B cell (primary cell): ENCODE data around the gene IL1F10. TPM values are rescaled to one million over a fixed set of nuclear protein-coding genes. Genes with fewer than 3 reads are reported as not detected.

ENCODE experiments used
- ATAC-seq: fragments of 200-7000 bp; cut with Tn5 transposase; one replicate; pipeline ENCODE4 v1.10.0; 2021; ENCODE audit warnings: low read depth, mild to moderate bottlenecking, moderate number of reproducible peaks, moderate library complexity
- CTCF ChIA-PET: fragments of 350-600 bp; sonication (Branson Sonifier 250); formaldehyde crosslinking; loops from one replicate; lab custom pipeline; 2021; ENCODE audit warnings: antibody characterized with exemption, inconsistent platforms; lab: Charles Lee
- POLR2A ChIA-PET: fragments of 350-600 bp; sonication (Branson Sonifier 250); formaldehyde crosslinking; loops from one replicate; lab custom pipeline; 2021; ENCODE audit warnings: antibody characterized with exemption; lab: Charles Lee
- DNase-seq: peaks from one replicate; pipeline ENCODE4 v3.0.0; 2013
- H2AFZ ChIP-seq: 2 replicates; pipeline ENCODE4 v1.6.1; 2012; ENCODE audit warnings: mild to moderate bottlenecking, low read depth, low read length; ENCODE audit not compliant: insufficient read depth, poor library complexity, severe bottlenecking
- H3K27ac ChIP-seq, 2 donors: 1 replicate in 1 of 2; 2 replicates in 1 of 2; pipeline ENCODE4 v1.5.1; 2012 to 2013; ENCODE audit warnings: low read length in 2 of 2, mild to moderate bottlenecking in 2 of 2, moderate library complexity in 1 of 2
- H3K27me3 ChIP-seq, 4 experiments: fragments of 200-600 bp in 1 of 4; sonication (generic) in 1 of 4; replicated peaks in 1 of 4; 1 replicate in 2 of 4; 2 replicates in 2 of 4; pipeline versions ENCODE4 v1.6.1 to v1.7.0; 2013 to 2016; ENCODE audit warnings: low read length in 3 of 4, mild to moderate bottlenecking in 2 of 4, mixed read lengths in 1 of 4, moderate library complexity in 1 of 4; ENCODE audit not compliant: insufficient read depth in 4 of 4, control insufficient read depth in 3 of 4; ENCODE audit errors: control extremely low read depth in 1 of 4
- H3K36me3 ChIP-seq, 2 experiments: replicated peaks in 1 of 2; 1 replicate in 1 of 2; 2 replicates in 1 of 2; pipeline versions ENCODE4 v1.6.1 to v1.7.1; 2013; ENCODE audit warnings: low read length in 1 of 2; ENCODE audit not compliant: insufficient read depth in 2 of 2, control insufficient read depth in 1 of 2; ENCODE audit errors: control extremely low read depth in 1 of 2, extremely low read depth in 1 of 2
- H3K4me1 ChIP-seq, 2 donors: fragments of 200-600 bp in 1 of 2; sonication (generic) in 1 of 2; 1 replicate in 1 of 2; 2 replicates in 1 of 2; pipeline versions ENCODE4 v1.5.1 to v1.6.1; 2013 to 2017; ENCODE audit warnings: low read length in 2 of 2; ENCODE audit not compliant: control insufficient read depth in 2 of 2, insufficient read depth in 2 of 2
- H3K4me2 ChIP-seq: replicated peaks from 2 replicates; pipeline ENCODE3; 2012; ENCODE audit warnings: mild to moderate bottlenecking, low read depth, low read length; ENCODE audit not compliant: poor library complexity, severe bottlenecking
- H3K4me3 ChIP-seq, 5 experiments: fragments of 200-600 bp in 1 of 5; sonication (generic) in 1 of 5; 1 replicate in 3 of 5; 2 replicates in 2 of 5; pipeline versions ENCODE4 v1.5.1 to v1.7.0; 2011 to 2016; ENCODE audit warnings: low read length in 4 of 5, mild to moderate bottlenecking in 4 of 5, low read depth in 2 of 5, control low read depth in 1 of 5, moderate library complexity in 1 of 5; ENCODE audit not compliant: insufficient read depth in 1 of 5; ENCODE audit errors: control extremely low read depth in 1 of 5, extremely low read depth in 1 of 5
- H3K79me2 ChIP-seq: fragments of 200-600 bp; sonication (generic); one replicate; pipeline ENCODE4 v1.6.0; 2016; ENCODE audit warnings: low read length; ENCODE audit not compliant: control insufficient read depth, insufficient read depth
- H3K9ac ChIP-seq: fragments of 200-600 bp; sonication (generic); 2 replicates; pipeline ENCODE4 v1.6.1; 2017; ENCODE audit warnings: mild to moderate bottlenecking, low read length, moderate library complexity
- H3K9me3 ChIP-seq, 3 donors: one replicate each; pipeline versions ENCODE4 v1.6.1 to v1.7.1; 2013; ENCODE audit warnings: low read length in 2 of 3; ENCODE audit not compliant: control insufficient read depth in 2 of 3, insufficient read depth in 1 of 3; ENCODE audit errors: control extremely low read depth in 1 of 3
- H4K20me1 ChIP-seq: 2 replicates; pipeline ENCODE4 v1.6.0; 2012; ENCODE audit warnings: mild to moderate bottlenecking, low read length; ENCODE audit not compliant: insufficient read depth, control insufficient read depth, poor library complexity, severe bottlenecking
- H3K27ac Mint-ChIP-seq: one replicate; pipeline ENCODE4 v1.8.0; 2021; ENCODE audit warnings: mixed read lengths
- H3K27me3 Mint-ChIP-seq: one replicate; pipeline ENCODE4 v1.8.0; 2021; ENCODE audit warnings: mixed read lengths
- H3K4me1 Mint-ChIP-seq: one replicate; pipeline ENCODE4 v1.8.0; 2021; ENCODE audit warnings: mixed read lengths
- H3K4me3 Mint-ChIP-seq: one replicate; pipeline ENCODE4 v1.8.0; 2021; ENCODE audit warnings: mixed read lengths
- H3K9me3 Mint-ChIP-seq: one replicate; pipeline ENCODE4 v1.8.0; 2022; ENCODE audit warnings: mixed read lengths; ENCODE audit not compliant: insufficient read depth
- CTCF ChIP-seq: fragments of 200-600 bp; IDR thresholded peaks from one replicate; pipeline ENCODE4 v1.8.0; 2022; ENCODE audit warnings: antibody characterized with exemption, mild to moderate bottlenecking
- EZH2 ChIP-seq: IDR thresholded peaks from 2 replicates; pipeline ENCODE4 v1.6.1; 2012; ENCODE audit warnings: borderline replicate concordance, low read depth, mild to moderate bottlenecking, moderate library complexity, low read length; ENCODE audit not compliant: insufficient read depth, poor library complexity, severe bottlenecking
- WGBS: methylation state at CpG from one replicate; pipeline ENCODE4 v1.1.5; 2013; ENCODE audit warnings: missing lambda C conversion rate; ENCODE audit not compliant: insufficient coverage; 5-methylcytosine and 5-hydroxymethylcytosine counted together
- intact Hi-C: fragments of 100-400 bp; cut with micrococcal nuclease; formaldehyde crosslinking; loops from one replicate; pipeline ENCODE4 v1.10.0; 2022
- polyA plus RNA-seq: library from polyadenylated mRNA; depleted of rRNA; stranded (reverse); fragments of >200 nt; gene quantifications from 2 replicates; pipeline ENCODE4 v1.2.3, GENCODE V29; 2012
- total RNA-seq, 2 donors: library from RNA; stranded (reverse); fragments of 120-200 nt in 1 of 2; gene quantifications; 1 replicate in 1 of 2; 2 replicates in 1 of 2; pipeline versions ENCODE4 v1.2.3 to v1.2.4, GENCODE V29; 2013 to 2022

Gene IL1F10
- total and polyA plus RNA-seq, 2 donors (not counting 1 experiment from before 2014, with no cell fraction given): not detected

GRCh38 chr2:113085542-113085941 is 17.8 kb downstream of the IL1F10 start:
- H3K4me3 ChIP-seq: no peak overlapping the region
- H3K4me1 ChIP-seq: peaks cover 11 to 17% of the 10 kb centered on the region in 2 donors
- H2AFZ ChIP-seq: no peak overlapping the region
- ChIA-PET POLR2A (no interaction called here), CTCF (interaction anchor here (0.9 to 2.4 kb wide), 4 partner anchors 9 to 53 kb away, joined by 3 to 8 read pairs (median 4); no protein-coding TSS in a partner anchor)
- DNase-seq (no peak), ATAC-seq (no peak)
- H3K27ac ChIP-seq: no peak overlapping the region
- Mint-ChIP-seq H3K27me3 (peaks cover 15% of the 10 kb centered on the region), H3K9me3 (no peaks in the 10 kb centered on the region), H3K4me1 (peaks cover 2% of the 10 kb centered on the region), H3K27ac (no peak overlapping the region), H3K4me3 (no peak overlapping the region)
- H3K79me2 ChIP-seq: no peaks in the 10 kb centered on the region
- WGBS: 80% methylated on average over 1 of the region's 2 CpGs
- H3K9ac ChIP-seq: no peak overlapping the region
- intact Hi-C loops: no loop called here
- no peaks in the 10 kb centered on the region for H3K36me3 ChIP-seq
- peaks cover 0 to 3% (median 0%) of the 10 kb centered on the region in 3 donors for H3K9me3 ChIP-seq
- TF ChIP-seq CTCF (no peak), EZH2 (no peak)
- no peaks in the 10 kb centered on the region for H4K20me1 ChIP-seq
- H3K4me2 ChIP-seq: no peak overlapping the region
- peaks cover 0 to 12% (median 3%) of the 10 kb centered on the region in 4 experiments for H3K27me3 ChIP-seq

- Mint-ChIP-seq H3K4me1 (peaks cover under 1% of the 10 kb centered on the region), H3K27ac (no peak overlapping the region), H3K9me3 (no peaks in the 10 kb centered on the region), H3K4me3 (no peak overlapping the region), H3K27me3 (peaks cover 11% of the 10 kb centered on the region)
- Histone ChIP-seq H3K4me1 (peaks cover 11 to 18% of the 10 kb centered on the region in 2 donors), H3K79me2 (no peaks in the 10 kb centered on the region), H4K20me1 (no peaks in the 10 kb centered on the region), H2AFZ (no peak overlapping the region), H3K27ac (no peak overlapping the region), H3K4me2 (no peak overlapping the region), H3K27me3 (peaks cover 0 to 3% (median under 1%) of the 10 kb centered on the region in 4 experiments), H3K9ac (no peak overlapping the region), H3K4me3 (no peak overlapping the region), H3K9me3 (peaks cover 0 to 3% (median 0%) of the 10 kb centered on the region in 3 donors), H3K36me3 (no peaks in the 10 kb centered on the region)
- ATAC-seq (no peak), DNase-seq (no peak)
- intact Hi-C loops: no loop called here
- TF ChIP-seq EZH2 (no peak), CTCF (no peak)
- POLR2A ChIA-PET: no interaction called here
- CTCF ChIA-PET: interaction anchor here (0.7 to 3.0 kb wide), 4 partner anchors 8 to 50 kb away, joined by 3 to 16 read pairs (median 4); partner anchors contain the start of gene IL1F10
Observed at GRCh38 chr2:113088213-113088992, 20.6 kb downstream of the IL1F10 start.
